CD4-positive, alpha-beta T cell (primary cell): Measurements from ENCODE around the gene ZFYVE21. TPM values are rescaled to one million over a fixed set of nuclear protein-coding genes. Genes with fewer than 3 reads are reported as not detected.

Experiments used
- ATAC-seq: fragments of 200-7000 bp; cut with Tn5 transposase; one replicate; pipeline ENCODE4 v1.10.0; 2022; ENCODE audit warnings: mild to moderate bottlenecking; ENCODE audit not compliant: poor library complexity
- CTCF ChIA-PET: fragments of 350-600 bp; sonication (Branson Sonifier 250); formaldehyde crosslinking; loops from one replicate; lab custom pipeline; 2021; ENCODE audit warnings: antibody characterized with exemption, inconsistent platforms; lab: Charles Lee
- POLR2A ChIA-PET: fragments of 350-600 bp; sonication (Branson Sonifier 250); formaldehyde crosslinking; loops from one replicate; lab custom pipeline; 2021; ENCODE audit warnings: antibody characterized with exemption, inconsistent platforms; lab: Charles Lee
- DNase-seq, 14 experiments: peaks; one replicate each; pipeline ENCODE4 v3.0.0-alpha.2; 2013 to 2020; ENCODE audit warnings: mixed read lengths in 2 of 14
- H3K27ac ChIP-seq, 2 donors: one replicate each; pipeline versions ENCODE4 v1.5.1 to v1.7.0; 2013; ENCODE audit warnings: low read length in 2 of 2, low read depth in 1 of 2, mild to moderate bottlenecking in 1 of 2
- H3K27me3 ChIP-seq, 2 experiments: 1 replicate in 1 of 2; 2 replicates in 1 of 2; pipeline versions ENCODE4 v1.6.1 to v1.7.0; 2013; ENCODE audit warnings: low read length in 2 of 2, control low read depth in 1 of 2, mild to moderate bottlenecking in 1 of 2, moderate library complexity in 1 of 2; ENCODE audit not compliant: insufficient read depth in 2 of 2, control insufficient read depth in 1 of 2
- H3K36me3 ChIP-seq: one replicate; pipeline ENCODE4 v1.6.1; 2013; ENCODE audit warnings: low read length, control low read depth; ENCODE audit not compliant: insufficient read depth
- H3K4me1 ChIP-seq: one replicate; pipeline ENCODE4 v1.6.1; 2013; ENCODE audit warnings: low read length, control low read depth; ENCODE audit not compliant: insufficient read depth
- H3K4me3 ChIP-seq: one replicate; pipeline ENCODE4 v1.5.1; 2013; ENCODE audit warnings: mild to moderate bottlenecking, low read length, moderate library complexity
- H3K9me3 ChIP-seq, 2 experiments: 1 replicate in 1 of 2; 2 replicates in 1 of 2; pipeline versions ENCODE4 v1.6.1 to v1.7.0; 2013; ENCODE audit warnings: low read length in 2 of 2, mild to moderate bottlenecking in 2 of 2, control low read depth in 1 of 2, moderate library complexity in 1 of 2; ENCODE audit not compliant: control insufficient read depth in 1 of 2, insufficient read depth in 1 of 2
- H3K27ac Mint-ChIP-seq: one replicate; pipeline ENCODE4 v1.8.0; 2020; ENCODE audit warnings: mixed read lengths
- H3K27me3 Mint-ChIP-seq: one replicate; pipeline ENCODE4 v1.8.0; 2021; ENCODE audit warnings: mixed read lengths
- H3K36me3 Mint-ChIP-seq: one replicate; pipeline ENCODE4 v1.8.0; 2021; ENCODE audit warnings: low read depth, mixed read lengths
- H3K4me1 Mint-ChIP-seq: one replicate; pipeline ENCODE4 v1.8.0; 2021; ENCODE audit warnings: low read depth, mixed read lengths
- H3K4me3 Mint-ChIP-seq: one replicate; pipeline ENCODE4 v1.8.0; 2020; ENCODE audit warnings: mild to moderate bottlenecking, mixed read lengths
- H3K9me3 Mint-ChIP-seq: one replicate; pipeline ENCODE4 v1.8.0; 2020; ENCODE audit warnings: mixed read lengths
- CTCF ChIP-seq: fragments of 200-600 bp; IDR thresholded peaks from one replicate; pipeline ENCODE4 v1.8.0; 2022; ENCODE audit warnings: antibody characterized with exemption, mild to moderate bottlenecking
- intact Hi-C, 2 experiments: fragments of 100-400 bp; cut with DNase I in 1 of 2; cut with micrococcal nuclease in 1 of 2; formaldehyde crosslinking; loops; one replicate each; pipeline versions ENCODE4 v1.15.1 to v1.9.0; 2023 to 2025; cut with DNase I, micrococcal nuclease
- total RNA-seq, 174 experiments: library from RNA in 2 of 174; stranded (reverse) in 2 of 174; gene quantifications; one replicate each; pipeline ENCODE4 v1.2.3 and lab custom pipeline; 2021 to 2026

ZFYVE21 gene
- total RNA-seq, 2 experiments from 2014 or later, result 2.6 to 3.0 TPM

DNA sequence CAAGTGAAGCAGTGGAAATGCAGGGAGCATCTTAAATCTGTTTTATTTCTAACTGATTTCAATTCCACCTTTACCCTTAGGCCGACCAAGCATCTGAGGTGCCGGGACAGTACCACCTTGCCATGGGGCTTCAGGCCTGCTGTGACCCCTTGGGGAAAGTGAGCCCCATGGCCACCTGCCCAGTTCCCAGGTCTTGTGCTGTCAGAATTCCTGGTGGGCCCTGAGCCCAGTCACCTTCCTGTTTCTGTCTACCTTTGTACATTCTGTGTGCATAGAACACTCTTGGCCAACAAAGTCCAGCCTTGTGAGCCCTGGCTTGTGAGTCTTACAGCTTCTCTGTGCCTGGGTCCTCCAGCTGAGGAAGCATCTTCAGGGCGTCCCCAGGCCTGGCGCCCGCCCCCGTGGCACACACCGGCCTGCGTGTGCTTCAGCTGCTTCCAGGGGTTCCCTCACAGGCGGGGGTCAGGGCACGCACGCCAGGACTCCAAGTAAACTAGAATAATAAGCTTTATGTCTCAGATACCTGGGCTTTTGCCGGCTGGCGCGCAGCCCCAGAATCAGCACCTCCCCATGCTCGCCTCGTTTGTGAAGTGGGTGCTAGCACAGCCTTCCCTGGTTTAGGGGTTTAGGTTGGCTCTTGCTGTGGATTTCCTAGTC, 10.3 kb downstream of the ZFYVE21 start:
- ChIA-PET CTCF (no interaction called here), POLR2A (no interaction called here)
- no peak overlapping the region for H3K4me3 ChIP-seq
- H3K36me3 ChIP-seq, result peaks cover 25% of the 10 kb centered on the region
- ATAC-seq (no peak), DNase-seq (no peak)
- H3K4me3 Mint-ChIP-seq, result no peak overlapping the region
- H3K9me3 Mint-ChIP-seq, result no peaks in the 10 kb centered on the region
- H3K27ac Mint-ChIP-seq, result no peak overlapping the region
- no peaks in the 10 kb centered on the region for H3K4me1 Mint-ChIP-seq
- no peaks in the 10 kb centered on the region for H3K27me3 Mint-ChIP-seq
- peaks cover 17% of the 10 kb centered on the region for H3K36me3 Mint-ChIP-seq
- H3K27me3 ChIP-seq, result no peaks in the 10 kb centered on the region
- no peaks in the 10 kb centered on the region for H3K4me1 ChIP-seq
- H3K27ac ChIP-seq, result no peak overlapping the region
- no peaks in the 10 kb centered on the region for H3K9me3 ChIP-seq
- TF ChIP-seq CTCF, result no peak
- intact Hi-C loops, result no loop called here

DNA sequence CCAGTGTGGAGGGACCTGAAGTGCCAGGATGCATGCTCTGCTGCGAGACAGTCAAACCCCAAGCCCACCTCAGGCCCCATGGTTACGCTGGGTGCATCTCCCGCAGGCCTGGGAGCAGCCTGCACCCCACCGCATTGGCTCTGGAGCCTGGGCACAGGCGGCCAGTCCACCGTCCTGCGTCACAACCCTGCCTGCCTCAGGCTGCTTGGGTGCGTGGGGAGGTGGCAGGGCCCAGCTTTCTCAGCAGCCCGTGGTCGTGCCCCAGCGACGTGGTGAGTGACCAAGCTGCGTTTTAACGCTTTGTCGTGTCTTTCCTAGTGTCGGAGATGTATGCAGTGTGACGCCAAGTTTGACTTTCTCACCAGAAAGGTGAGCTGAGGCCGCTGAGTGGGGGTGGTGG, 10.9 kb downstream of the ZFYVE21 start:
- POLR2A ChIA-PET, result no interaction called here

DNA sequence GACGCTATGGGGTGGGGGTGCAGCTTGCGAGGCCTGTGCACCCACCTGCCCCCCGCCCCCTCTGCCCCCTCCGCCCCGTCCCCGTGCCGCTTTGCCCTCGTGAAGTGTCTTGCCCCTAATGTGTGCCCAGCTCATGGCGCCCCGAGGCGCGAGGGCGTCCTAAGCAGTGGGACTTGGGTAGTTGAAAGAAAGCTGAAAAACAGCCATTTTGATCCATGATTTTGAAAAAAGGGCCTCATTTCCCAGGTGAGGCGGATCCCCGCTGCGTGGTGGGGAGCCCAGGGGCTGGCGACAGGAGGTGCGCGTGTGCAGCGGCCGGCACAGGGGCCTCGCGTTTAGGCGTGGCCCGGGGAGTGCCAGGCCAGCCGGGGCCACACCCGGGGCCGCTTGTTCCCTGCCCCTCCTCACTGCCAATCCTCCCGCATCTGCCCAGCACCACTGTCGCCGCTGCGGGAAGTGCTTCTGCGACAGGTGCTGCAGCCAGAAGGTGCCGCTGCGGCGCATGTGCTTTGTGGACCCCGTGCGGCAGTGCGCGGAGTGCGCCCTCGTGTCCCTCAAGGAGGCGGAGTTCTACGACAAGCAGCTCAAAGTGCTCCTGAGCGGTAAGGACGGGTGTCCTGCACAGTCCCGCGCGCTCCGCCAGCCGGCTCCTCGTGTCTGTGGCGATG, 11.8 kb downstream of the ZFYVE21 start:
- no peak for TF ChIP-seq CTCF
- no peaks in the 10 kb centered on the region for H3K27me3 Mint-ChIP-seq
- peaks cover 25% of the 10 kb centered on the region for H3K36me3 ChIP-seq
- DNase-seq, result no peak
- CTCF ChIA-PET, result no interaction called here
- POLR2A ChIA-PET, result no interaction called here
- no peak overlapping the region for H3K27ac Mint-ChIP-seq
- no peaks in the 10 kb centered on the region for H3K27me3 ChIP-seq
- intact Hi-C loops, result no loop called here
- no peaks in the 10 kb centered on the region for H3K4me1 Mint-ChIP-seq
- H3K4me1 ChIP-seq, result no peaks in the 10 kb centered on the region
- no peak overlapping the region for H3K4me3 ChIP-seq
- no peaks in the 10 kb centered on the region for H3K9me3 ChIP-seq
- no peak overlapping the region for H3K4me3 Mint-ChIP-seq
- no peak overlapping the region for H3K27ac ChIP-seq
- ATAC-seq, result no peak
- H3K9me3 Mint-ChIP-seq, result no peaks in the 10 kb centered on the region
- peaks cover 17% of the 10 kb centered on the region for H3K36me3 Mint-ChIP-seq

More for the DNA sequence above, 10.9 kb downstream of the ZFYVE21 start:
- Mint-ChIP-seq H3K36me3 (peaks cover 17% of the 10 kb centered on the region), H3K4me1 (no peaks in the 10 kb centered on the region), H3K9me3 (no peaks in the 10 kb centered on the region), H3K27ac (no peak overlapping the region), H3K27me3 (no peaks in the 10 kb centered on the region), H3K4me3 (no peak overlapping the region)
- no peak for TF ChIP-seq CTCF
- DNase-seq, result no peak
- no peak overlapping the region for H3K27ac ChIP-seq
- CTCF ChIA-PET, result no interaction called here
- no peaks in the 10 kb centered on the region for H3K4me1 ChIP-seq
- no peak overlapping the region for H3K4me3 ChIP-seq
- ATAC-seq, result no peak
- no peaks in the 10 kb centered on the region for H3K27me3 ChIP-seq
- intact Hi-C loops, result no loop called here
- H3K9me3 ChIP-seq, result no peaks in the 10 kb centered on the region
- H3K36me3 ChIP-seq, result peaks cover 25% of the 10 kb centered on the region
